Stimulated activated CD4-positive, alpha-beta T cell treated with anti-CD3 and anti-CD28 coated beads, Interleukin-2, amount 100 ng/mL, for 4 hours (primary cell): ENCODE results near the gene MITF.

Experiments
- DNase-seq: peaks from one replicate; pipeline ENCODE4 v3.0.0-alpha.2; 2020; ENCODE audit warnings: low read depth

MITF gene

GRCh38 chr3:69761896-69762767, 22.9 kb downstream of the MITF start:
- DNase-seq: no peak

GRCh38 chr3:69762768-69763229, 23.5 kb downstream of the MITF start:
- no peak for DNase-seq

GRCh38 chr3:69763458-69763857, 24.2 kb downstream of the MITF start:
- no peak for DNase-seq

GRCh38 chr3:69764121-69764741, 25.0 kb downstream of the MITF start:
- DNase-seq: no peak

- DNase-seq: no peak
These were observed 25.6 kb downstream of the MITF start for GRCh38 chr3:69764861-69765260.

GRCh38 chr3:69766638-69767037, 27.4 kb downstream of the MITF start:
- DNase-seq: no peak

GRCh38 chr3:69767571-69767970, 28.3 kb downstream of the MITF start:
- no peak for DNase-seq

- no peak for DNase-seq
These were observed 29.2 kb downstream of the MITF start for GRCh38 chr3:69768438-69768837.

GRCh38 chr3:69770219-69770618, 31.0 kb downstream of the MITF start:
- no peak for DNase-seq

- DNase-seq: no peak
These were observed 31.8 kb downstream of the MITF start for GRCh38 chr3:69770976-69771634.

GRCh38 chr3:69772152-69772867, 33.0 kb downstream of the MITF start:
- DNase-seq: no peak

- DNase-seq: no peak
These were observed 34.8 kb downstream of the MITF start for GRCh38 chr3:69774029-69774428.

GRCh38 chr3:69775751-69776150, 36.5 kb downstream of the MITF start:
- DNase-seq: no peak

- no peak for DNase-seq
These were observed 37.0 kb downstream of the MITF start for GRCh38 chr3:69776289-69776688.

GRCh38 chr3:69776920-69777581, 37.8 kb downstream of the MITF start:
- no peak for DNase-seq

- no peak for DNase-seq
These were observed 38.3 kb downstream of the MITF start for GRCh38 chr3:69777582-69777967.

GRCh38 chr3:69781593-69781992, 42.3 kb downstream of the MITF start:
- DNase-seq: no peak

- DNase-seq: no peak
These were observed 45.8 kb downstream of the MITF start for GRCh38 chr3:69784954-69785514.

- DNase-seq: no peak
These were observed 46.6 kb downstream of the MITF start for GRCh38 chr3:69785769-69786320.

- DNase-seq: no peak
These were observed 47.6 kb downstream of the MITF start for GRCh38 chr3:69786854-69787253.
